ENCODE measurements around the gene IRF9.

GRCh38 chr14:24135584-24135833, 25.6 kb upstream of the IRF9 start:
- TF ChIP-seq CTCF (IDR thresholded peaks at IDR 0.05) (no peak), POLR2A (IDR thresholded peaks at IDR 0.05) (no peak)
